GM23338 (cell line): ENCODE data around the gene RELL2. TPM values are rescaled to one million over a fixed set of nuclear protein-coding genes. Genes with fewer than 3 reads are reported as not detected.

Source experiments
- ATAC-seq: fragments of 200-7000 bp; cut with Tn5 transposase; 3 replicates; pipeline ENCODE4 v1.9.1; 2020
- DNase-seq: peaks from one replicate; pipeline ENCODE4 v3.0.0-alpha.2; 2015; ENCODE audit warnings: low spot score
- H2AFZ ChIP-seq: fragments of 200-600 bp; sonication (generic); 2 replicates; pipeline ENCODE4 v1.8.0; 2016; ENCODE audit warnings: antibody characterized with exemption, mild to moderate bottlenecking, moderate library complexity
- H3F3A ChIP-seq: fragments of 200-600 bp; sonication (generic); replicated peaks from 2 replicates; pipeline ENCODE4 v1.8.0; 2017; ENCODE audit warnings: antibody characterized with exemption, mixed run types, low read depth
- H3K27ac ChIP-seq: fragments of 200-600 bp; sonication (generic); 2 replicates; pipeline ENCODE4 v1.6.1; 2016; ENCODE audit warnings: low read depth
- H3K27me3 ChIP-seq: fragments of 200-600 bp; sonication (generic); 2 replicates; pipeline ENCODE4 v1.8.0; 2016; ENCODE audit warnings: mild to moderate bottlenecking, mixed run types, moderate library complexity; ENCODE audit not compliant: insufficient read depth
- H3K36me3 ChIP-seq: fragments of 200-600 bp; sonication (generic); 2 replicates; pipeline ENCODE4 v1.8.0; 2016; ENCODE audit warnings: mild to moderate bottlenecking; ENCODE audit not compliant: insufficient read depth
- H3K4me1 ChIP-seq: fragments of 200-600 bp; sonication (generic); 2 replicates; pipeline ENCODE4 v1.8.0; 2016; ENCODE audit warnings: mild to moderate bottlenecking, moderate library complexity; ENCODE audit not compliant: insufficient read depth
- H3K4me2 ChIP-seq: fragments of 200-600 bp; sonication (generic); 2 replicates; pipeline ENCODE4 v1.7.1; 2017; ENCODE audit warnings: mixed run types
- H3K4me3 ChIP-seq: fragments of 200-600 bp; sonication (generic); 2 replicates; pipeline ENCODE4 v1.6.1; 2016; ENCODE audit warnings: mixed run types
- H3K79me2 ChIP-seq: fragments of 200-600 bp; sonication (generic); replicated peaks from 2 replicates; pipeline ENCODE4 v1.8.0; 2017; ENCODE audit warnings: mild to moderate bottlenecking; ENCODE audit not compliant: insufficient read depth
- H3K9me2 ChIP-seq: fragments of 200-600 bp; sonication (generic); 2 replicates; pipeline ENCODE4 v1.8.0; 2017; ENCODE audit not compliant: insufficient read depth
- H4K20me1 ChIP-seq: fragments of 200-600 bp; sonication (generic); replicated peaks from 2 replicates; pipeline ENCODE4 v1.8.0; 2017; ENCODE audit warnings: mild to moderate bottlenecking; ENCODE audit not compliant: insufficient read depth
- H3K27ac Mint-ChIP-seq: 2 replicates; pipeline ENCODE4 v1.8.0; 2020; ENCODE audit warnings: inconsistent platforms, mild to moderate bottlenecking, moderate library complexity, mixed read lengths
- H3K27me3 Mint-ChIP-seq: 3 replicates; pipeline ENCODE4 v1.8.0; 2022; ENCODE audit warnings: low read depth, mild to moderate bottlenecking, moderate library complexity, mixed read lengths, inconsistent platforms; ENCODE audit not compliant: insufficient read depth, poor library complexity
- H3K36me3 Mint-ChIP-seq: 3 replicates; pipeline ENCODE4 v1.8.0; 2021; ENCODE audit warnings: low read depth, mild to moderate bottlenecking, inconsistent platforms, moderate library complexity, mixed read lengths
- H3K4me1 Mint-ChIP-seq: 3 replicates; pipeline ENCODE4 v1.8.0; 2020; ENCODE audit warnings: mild to moderate bottlenecking, inconsistent platforms, mixed read lengths
- H3K4me3 Mint-ChIP-seq: 3 replicates; pipeline ENCODE4 v1.8.0; 2021; ENCODE audit warnings: moderate library complexity, mild to moderate bottlenecking, inconsistent platforms, mixed read lengths
- H3K9me3 Mint-ChIP-seq: 3 replicates; pipeline ENCODE4 v1.8.0; 2020; ENCODE audit warnings: moderate library complexity, mild to moderate bottlenecking, inconsistent platforms, mixed read lengths
- CREB1 ChIP-seq: fragments of 250-450 bp; sonication (Bioruptor Pico); IDR thresholded peaks from 2 replicates; pipeline ENCODE4 v1.5.0; 2020; ENCODE audit warnings: low read depth, mild to moderate bottlenecking, moderate library complexity
- ETS1 ChIP-seq: IDR thresholded peaks from 2 replicates; pipeline ENCODE4 v1.6.1; 2016; ENCODE audit warnings: antibody characterized with exemption
- EZH2 ChIP-seq: fragments of 200-600 bp; sonication (generic); IDR thresholded peaks from one replicate; pipeline ENCODE4 v1.8.0; 2017; ENCODE audit warnings: antibody characterized with exemption, mild to moderate bottlenecking, low read depth; ENCODE audit not compliant: unreplicated experiment
- EZH2phosphoT487 ChIP-seq: fragments of 200-600 bp; sonication (generic); IDR thresholded peaks from one replicate; pipeline ENCODE4 v1.8.1; 2018; ENCODE audit warnings: antibody characterized with exemption; ENCODE audit not compliant: unreplicated experiment
- JUNB ChIP-seq: IDR thresholded peaks from one replicate; pipeline ENCODE4 v1.6.1; 2016; ENCODE audit warnings: antibody characterized with exemption; ENCODE audit not compliant: unreplicated experiment
- NANOG ChIP-seq: IDR thresholded peaks from 2 replicates; pipeline ENCODE4 v1.6.1; 2016; ENCODE audit warnings: antibody characterized with exemption, borderline replicate concordance
- REST ChIP-seq: IDR thresholded peaks from one replicate; pipeline ENCODE4 v1.6.1; 2018; ENCODE audit warnings: antibody characterized with exemption; ENCODE audit not compliant: unreplicated experiment
- ZNF114 ChIP-seq: fragments of 250-450 bp; sonication (Bioruptor Pico); IDR thresholded peaks from 2 replicates; pipeline ENCODE4 v1.5.0; 2020; ENCODE audit warnings: mild to moderate bottlenecking, moderate library complexity
- ZNF331 ChIP-seq: fragments of 250-450 bp; sonication (Bioruptor Pico); IDR thresholded peaks from 2 replicates; pipeline ENCODE4 v1.5.0; 2020; ENCODE audit warnings: low read depth, mild to moderate bottlenecking, moderate library complexity
- polyA plus RNA-seq: library from polyadenylated mRNA; unstranded; fragments of >200 nt; fragmentation: Nextera tagmentation; extraction: Ambion mirVana; gene quantifications from 2 replicates; pipeline ENCODE4 v1.2.1, GENCODE V29; 2016
- total RNA-seq: library from RNA; depleted of rRNA; stranded (reverse); fragments of >200 nt; shearing (Covaris generic); gene quantifications from 2 replicates; pipeline ENCODE4 v1.2.3, GENCODE V29; 2014
- TF ChIP-seq, protein P1 (sequence below), 2 experiments: fragments of 200-600 bp in 1 of 2; sonication (generic) in 1 of 2; conservative IDR thresholded peaks; 2 replicates each; pipeline versions ENCODE4 v1.5.1 to v1.6.1; 2016 to 2017; ENCODE audit warnings: antibody characterized with exemption in 2 of 2, low read depth in 2 of 2, mild to moderate bottlenecking in 2 of 2, moderate library complexity in 1 of 2

The RELL2 gene
- total and polyA plus RNA-seq, 2 experiments from 2014 or later: 20.4 to 30.6 TPM

DNA sequence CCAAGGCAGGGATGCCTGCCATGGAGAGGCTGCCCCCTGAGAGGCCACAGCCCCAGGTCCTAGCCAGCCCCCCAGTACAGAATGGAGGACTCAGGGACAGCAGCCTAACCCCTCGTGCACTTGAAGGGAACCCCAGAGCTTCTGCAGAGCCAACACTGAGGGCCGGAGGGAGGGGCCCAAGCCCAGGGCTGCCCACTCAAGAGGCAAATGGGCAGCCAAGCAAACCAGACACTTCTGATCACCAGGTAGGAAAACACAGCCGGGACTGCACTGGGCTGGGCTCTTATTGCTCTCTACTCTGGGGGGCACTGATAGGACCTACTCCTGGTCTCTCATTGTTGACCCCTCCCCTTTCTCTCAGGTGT lies 3.2 kb downstream of the RELL2 start:
- Histone ChIP-seq H3K27me3 (peaks cover 3% of the 10 kb centered on the region; the same call in 1 of the 2 replicates), H3F3A (0 out of 2 replicates have a peak, but pooled peaks cover 13% of the 10 kb centered on the region), H4K20me1 (peaks cover 14% of the 10 kb centered on the region), H2AFZ (no peak overlapping the region), H3K4me2 (no peak overlapping the region), H3K4me1 (peaks cover 19% of the 10 kb centered on the region), H3K4me3 (no peak overlapping the region), H3K79me2 (peaks cover 16% of the 10 kb centered on the region), H3K36me3 (0 out of 2 replicates have a peak, but pooled peaks cover 3% of the 10 kb centered on the region), H3K27ac (no peak overlapping the region), H3K9me2 (no peaks in the 10 kb centered on the region)
- Mint-ChIP-seq H3K27ac (no peak overlapping the region), H3K4me1 (peaks cover 29% of the 10 kb centered on the region), H3K4me3 (no peak overlapping the region), H3K27me3 (peaks cover 8% of the 10 kb centered on the region), H3K9me3 (no peaks in the 10 kb centered on the region), H3K36me3 (peaks cover 37% of the 10 kb centered on the region)
- no peak for DNase-seq
- ATAC-seq: no peak
- TF ChIP-seq EZH2: no peak
- TF ChIP-seq ZNF331 (CRISPR knock-in tag): no peak
- no peak for TF ChIP-seq JUNB
- TF ChIP-seq EZH2phosphoT487: no peak

DNA sequence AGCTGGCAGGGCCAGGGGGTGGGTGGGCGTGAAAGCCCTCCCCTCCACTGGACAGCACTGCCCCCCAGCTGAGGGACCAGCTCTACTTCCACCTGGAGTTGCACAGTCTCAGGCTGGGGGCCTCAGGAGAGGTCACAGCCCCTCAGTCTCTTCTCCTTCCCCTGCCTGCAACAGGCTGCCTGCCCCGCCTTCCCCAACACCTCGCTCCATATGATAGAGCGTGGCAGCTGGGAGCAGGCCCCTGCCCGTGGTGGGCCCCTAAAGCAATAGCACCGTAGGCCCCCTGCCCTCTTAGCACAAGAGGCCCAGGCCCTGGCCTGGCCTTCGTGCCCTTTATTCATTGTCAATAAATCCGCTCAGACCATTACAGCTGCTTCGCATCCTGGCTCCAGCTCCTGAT lies 3.9 kb downstream of the RELL2 start:
- peaks cover 9% of the 10 kb centered on the region for H3K79me2 ChIP-seq
- H2AFZ ChIP-seq: no peak overlapping the region
- DNase-seq (no peak), ATAC-seq (no peak)
- peaks cover 12% of the 10 kb centered on the region for H3K4me1 ChIP-seq
- H3K27ac ChIP-seq: no peak overlapping the region
- Mint-ChIP-seq H3K27me3 (peaks cover 8% of the 10 kb centered on the region), H3K9me3 (no peaks in the 10 kb centered on the region), H3K4me1 (peaks cover 23% of the 10 kb centered on the region), H3K27ac (0 out of 2 replicates have a peak overlapping the region, but pooled peaks have one; percentile 8), H3K4me3 (no peak overlapping the region), H3K36me3 (peaks cover 38% of the 10 kb centered on the region)
- H3K9me2 ChIP-seq: no peaks in the 10 kb centered on the region
- no peak overlapping the region for H3K4me3 ChIP-seq
- H3F3A ChIP-seq: 0 out of 2 replicates have a peak, but pooled peaks cover 10% of the 10 kb centered on the region
- 0 out of 2 replicates have a peak, but pooled peaks cover 3% of the 10 kb centered on the region for H3K36me3 ChIP-seq
- peaks cover 7% of the 10 kb centered on the region for H4K20me1 ChIP-seq
- no peak overlapping the region for H3K4me2 ChIP-seq
- H3K27me3 ChIP-seq: peaks cover 3% of the 10 kb centered on the region; the same call in 1 of the 2 replicates
- TF ChIP-seq, protein P1, sequence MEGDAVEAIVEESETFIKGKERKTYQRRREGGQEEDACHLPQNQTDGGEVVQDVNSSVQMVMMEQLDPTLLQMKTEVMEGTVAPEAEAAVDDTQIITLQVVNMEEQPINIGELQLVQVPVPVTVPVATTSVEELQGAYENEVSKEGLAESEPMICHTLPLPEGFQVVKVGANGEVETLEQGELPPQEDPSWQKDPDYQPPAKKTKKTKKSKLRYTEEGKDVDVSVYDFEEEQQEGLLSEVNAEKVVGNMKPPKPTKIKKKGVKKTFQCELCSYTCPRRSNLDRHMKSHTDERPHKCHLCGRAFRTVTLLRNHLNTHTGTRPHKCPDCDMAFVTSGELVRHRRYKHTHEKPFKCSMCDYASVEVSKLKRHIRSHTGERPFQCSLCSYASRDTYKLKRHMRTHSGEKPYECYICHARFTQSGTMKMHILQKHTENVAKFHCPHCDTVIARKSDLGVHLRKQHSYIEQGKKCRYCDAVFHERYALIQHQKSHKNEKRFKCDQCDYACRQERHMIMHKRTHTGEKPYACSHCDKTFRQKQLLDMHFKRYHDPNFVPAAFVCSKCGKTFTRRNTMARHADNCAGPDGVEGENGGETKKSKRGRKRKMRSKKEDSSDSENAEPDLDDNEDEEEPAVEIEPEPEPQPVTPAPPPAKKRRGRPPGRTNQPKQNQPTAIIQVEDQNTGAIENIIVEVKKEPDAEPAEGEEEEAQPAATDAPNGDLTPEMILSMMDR (conservative IDR thresholded peaks at IDR 0.05; ENCODE audit: low read depth in 2 of 2): no peak
- TF ChIP-seq REST (no peak), EZH2 (no peak), EZH2phosphoT487 (no peak), ETS1 (no peak), JUNB (no peak), CREB1 (no peak), NANOG (no peak), ZNF114 (CRISPR knock-in tag) (no peak)
